GM18873 (cell line): ENCODE measurements around the gene CAPRIN1.

Experiments used
- ATAC-seq: cut with Tn5 transposase; IDR thresholded peaks from one replicate; pipeline ENCODE4 v1.9.1; 2021; ENCODE audit warnings: mild to moderate bottlenecking, moderate library complexity, moderate number of reproducible peaks; ENCODE audit not compliant: unreplicated experiment, low FRiP score

The CAPRIN1 gene, protein sequence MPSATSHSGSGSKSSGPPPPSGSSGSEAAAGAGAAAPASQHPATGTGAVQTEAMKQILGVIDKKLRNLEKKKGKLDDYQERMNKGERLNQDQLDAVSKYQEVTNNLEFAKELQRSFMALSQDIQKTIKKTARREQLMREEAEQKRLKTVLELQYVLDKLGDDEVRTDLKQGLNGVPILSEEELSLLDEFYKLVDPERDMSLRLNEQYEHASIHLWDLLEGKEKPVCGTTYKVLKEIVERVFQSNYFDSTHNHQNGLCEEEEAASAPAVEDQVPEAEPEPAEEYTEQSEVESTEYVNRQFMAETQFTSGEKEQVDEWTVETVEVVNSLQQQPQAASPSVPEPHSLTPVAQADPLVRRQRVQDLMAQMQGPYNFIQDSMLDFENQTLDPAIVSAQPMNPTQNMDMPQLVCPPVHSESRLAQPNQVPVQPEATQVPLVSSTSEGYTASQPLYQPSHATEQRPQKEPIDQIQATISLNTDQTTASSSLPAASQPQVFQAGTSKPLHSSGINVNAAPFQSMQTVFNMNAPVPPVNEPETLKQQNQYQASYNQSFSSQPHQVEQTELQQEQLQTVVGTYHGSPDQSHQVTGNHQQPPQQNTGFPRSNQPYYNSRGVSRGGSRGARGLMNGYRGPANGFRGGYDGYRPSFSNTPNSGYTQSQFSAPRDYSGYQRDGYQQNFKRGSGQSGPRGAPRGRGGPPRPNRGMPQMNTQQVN

DNA sequence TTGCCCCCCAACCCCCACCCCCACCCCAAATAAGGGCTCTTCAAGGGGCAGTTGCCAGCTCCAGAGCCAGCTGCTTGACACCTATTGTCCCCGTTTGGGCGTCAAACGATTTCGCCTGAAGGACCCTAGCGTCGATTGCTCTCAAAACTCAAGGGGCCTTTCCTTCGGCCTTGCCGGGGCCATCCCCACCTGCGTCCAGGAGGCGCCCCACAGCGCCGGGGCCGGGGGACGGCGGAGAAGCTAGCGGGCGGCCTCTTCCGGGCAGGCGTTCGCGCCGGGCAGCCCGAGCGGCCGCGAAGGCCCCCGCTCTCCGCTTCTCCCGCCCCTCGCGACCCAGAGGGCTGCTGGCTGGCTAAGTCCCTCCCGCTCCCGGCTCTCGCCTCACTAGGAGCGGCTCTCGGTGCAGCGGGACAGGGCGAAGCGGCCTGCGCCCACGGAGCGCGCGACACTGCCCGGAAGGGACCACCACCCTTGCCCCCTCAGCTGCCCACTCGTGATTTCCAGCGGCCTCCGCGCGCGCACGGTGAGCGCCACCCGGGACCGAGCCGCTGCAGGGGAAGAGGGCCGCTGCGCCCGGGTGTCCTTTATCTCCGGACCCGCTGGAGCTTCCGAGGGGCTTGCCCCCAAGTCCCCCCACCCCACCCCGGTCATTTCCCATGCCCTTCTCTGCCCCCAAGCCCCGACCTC lies at the start of gene CAPRIN1:
Gene CAPRIN1 (plus strand): TSS at position 383 of the 687 bp plus-strand sequence. CDS start 690 bp downstream, outside the sequence.
- ATAC-seq: peak; percentile 51

DNA sequence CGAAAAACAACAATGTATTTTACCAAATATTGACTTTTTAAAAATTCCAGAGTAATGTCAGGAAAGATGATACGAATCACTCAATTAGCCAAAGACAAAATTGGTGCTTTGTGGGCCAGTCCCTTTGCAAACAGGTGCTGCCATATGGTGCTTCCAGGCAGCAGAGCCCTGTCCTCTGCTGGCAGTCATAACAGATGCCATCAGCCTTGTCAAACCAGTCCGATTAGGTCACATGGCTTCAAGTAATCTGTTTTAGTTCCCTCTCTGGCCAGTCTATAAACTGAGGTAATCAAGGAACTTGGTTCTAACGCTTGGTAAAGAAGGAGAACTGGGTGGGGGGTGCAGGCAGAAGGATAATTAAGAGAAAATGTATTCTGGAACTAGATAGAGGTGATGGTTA lies 49.1 kb upstream of the CAPRIN1 start:
- ATAC-seq: no peak

DNA sequence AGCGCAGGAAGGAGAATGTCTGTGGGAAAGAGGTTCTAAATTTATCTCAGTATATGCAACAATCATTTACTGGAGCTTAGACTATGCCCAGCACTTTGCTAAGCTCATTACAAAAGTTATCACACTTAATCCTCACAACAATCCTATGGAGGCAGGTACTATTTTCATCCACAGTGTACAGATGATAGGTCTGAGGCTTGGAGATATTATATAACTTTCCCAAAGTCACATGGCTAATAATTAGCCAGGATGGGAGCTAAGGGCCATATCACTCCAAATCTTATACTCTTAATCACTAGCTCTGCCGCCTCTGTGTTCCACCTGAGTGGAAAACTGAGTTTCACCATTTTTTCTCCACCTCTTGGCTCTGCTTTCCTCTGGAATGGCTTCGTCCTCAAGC lies 47.3 kb upstream of the CAPRIN1 start:
- no peak for ATAC-seq

DNA sequence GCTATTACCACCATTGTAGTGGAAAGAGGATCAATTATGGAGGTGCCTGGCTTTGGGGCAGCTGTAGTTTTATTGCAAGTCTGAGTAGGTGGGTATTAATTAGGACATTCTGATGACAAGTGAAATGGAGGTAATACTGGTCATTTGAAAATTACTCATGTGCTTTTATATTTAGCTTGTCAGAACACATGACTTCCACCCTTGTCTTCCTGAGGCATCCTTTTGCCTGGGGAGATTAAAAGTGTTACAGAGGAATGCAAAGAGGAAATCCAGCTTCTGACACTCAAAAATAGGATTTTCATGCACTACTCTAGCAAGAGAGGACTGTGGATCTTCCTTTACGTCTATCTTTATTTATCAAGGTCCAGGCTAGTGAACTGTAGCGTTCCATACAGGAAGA lies 44.7 kb upstream of the CAPRIN1 start:
- no peak for ATAC-seq

DNA sequence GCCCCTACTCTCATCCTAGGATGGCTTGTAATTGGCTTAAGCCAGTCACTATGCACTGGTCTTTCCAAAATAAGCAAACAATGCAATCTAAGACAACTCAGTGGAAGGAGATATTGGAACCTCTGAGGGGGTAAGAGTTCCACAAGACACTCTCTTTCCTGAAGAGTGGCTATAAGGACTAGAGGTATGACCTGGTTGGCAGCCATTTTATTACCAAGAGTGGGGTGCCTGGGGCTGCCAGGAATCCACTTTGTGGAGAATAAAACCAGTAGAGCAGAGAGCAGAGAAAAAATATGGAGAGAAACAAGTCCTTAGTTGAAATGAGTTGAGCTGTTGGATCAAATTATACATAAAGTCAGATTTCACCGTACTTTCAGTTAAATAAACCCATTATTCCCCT lies 38.8 kb upstream of the CAPRIN1 start:
- ATAC-seq: no peak

DNA sequence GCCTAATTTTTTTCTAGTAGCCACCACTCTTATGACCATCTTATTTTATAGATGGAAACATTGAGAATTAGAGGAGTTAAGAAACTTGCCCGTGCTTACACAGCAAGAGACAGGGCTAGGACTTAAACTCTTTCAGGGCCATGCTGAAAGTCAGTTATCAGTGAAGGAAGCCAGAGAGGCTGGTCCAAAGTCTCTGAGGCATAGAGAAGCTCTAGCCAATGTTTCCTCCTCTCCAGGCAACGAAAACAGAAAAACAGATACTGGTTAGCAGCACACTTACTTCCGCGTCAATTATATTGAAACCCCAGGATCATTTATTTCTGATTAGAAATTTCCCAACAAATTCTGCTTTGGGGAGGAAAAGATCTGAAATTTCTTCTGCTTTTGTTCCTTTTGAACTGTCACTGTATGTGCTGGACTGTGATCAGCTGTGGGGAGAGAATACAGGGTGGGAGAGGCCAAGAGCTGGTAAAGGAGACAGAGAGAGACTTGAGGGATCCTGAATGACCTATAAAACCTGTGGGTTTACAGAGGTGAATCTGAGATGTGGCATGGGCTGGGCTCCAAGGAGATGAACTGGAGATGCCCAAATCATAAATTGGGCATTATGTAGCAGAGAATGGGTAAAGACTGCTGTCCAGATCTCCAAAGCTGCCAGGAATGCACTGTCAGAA lies 37.5 kb upstream of the CAPRIN1 start:
- ATAC-seq: no peak

DNA sequence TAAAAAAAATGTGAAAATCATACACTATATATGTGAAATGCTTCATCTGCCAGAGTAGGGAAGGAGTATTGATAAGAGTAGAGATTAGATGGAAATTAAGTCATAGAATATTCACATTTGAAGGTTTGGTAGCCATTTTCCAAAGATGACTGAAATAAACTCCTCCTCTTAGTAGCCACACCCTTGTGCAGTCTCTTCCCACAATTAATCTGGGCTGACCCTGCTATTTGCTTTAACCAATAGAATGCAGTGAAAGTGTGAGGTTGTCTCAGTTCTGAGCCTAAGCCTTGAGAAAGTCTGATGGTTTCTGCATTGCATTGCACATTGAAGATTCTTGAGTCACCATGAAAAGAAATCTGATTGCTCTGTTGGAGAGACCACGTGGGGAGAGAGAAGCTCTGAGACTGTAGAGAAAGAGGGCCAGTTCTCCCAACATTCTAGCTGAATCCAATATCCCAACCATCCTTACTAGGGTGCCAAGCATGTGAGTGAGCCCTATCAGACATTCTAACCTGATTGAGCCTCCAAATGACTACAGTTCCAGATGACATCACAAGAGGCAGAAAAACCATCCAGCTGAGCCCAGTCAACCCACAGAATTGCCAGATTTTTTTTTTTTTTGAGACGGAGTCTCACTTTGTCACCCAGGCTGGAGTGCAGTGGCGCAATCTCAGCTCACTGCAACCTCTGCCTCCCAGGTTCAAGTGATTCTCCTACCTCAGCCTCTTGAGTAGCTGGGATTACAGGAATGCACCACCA lies 29.4 kb upstream of the CAPRIN1 start:
- ATAC-seq: no peak

DNA sequence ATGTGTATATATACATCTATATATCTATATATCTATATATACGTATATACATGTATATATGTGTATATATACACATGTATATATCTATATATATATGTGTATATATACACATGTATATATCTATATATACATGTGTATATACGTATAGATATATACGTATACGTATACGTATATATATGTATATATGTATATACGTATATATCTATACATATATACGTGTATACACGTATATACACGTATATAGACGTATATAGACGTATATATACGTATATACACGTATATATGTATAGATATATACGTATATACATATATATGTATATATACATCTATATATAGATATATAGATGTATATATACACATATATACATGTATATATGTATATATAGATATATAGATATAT lies 25.1 kb upstream of the CAPRIN1 start:
- ATAC-seq: no peak

DNA sequence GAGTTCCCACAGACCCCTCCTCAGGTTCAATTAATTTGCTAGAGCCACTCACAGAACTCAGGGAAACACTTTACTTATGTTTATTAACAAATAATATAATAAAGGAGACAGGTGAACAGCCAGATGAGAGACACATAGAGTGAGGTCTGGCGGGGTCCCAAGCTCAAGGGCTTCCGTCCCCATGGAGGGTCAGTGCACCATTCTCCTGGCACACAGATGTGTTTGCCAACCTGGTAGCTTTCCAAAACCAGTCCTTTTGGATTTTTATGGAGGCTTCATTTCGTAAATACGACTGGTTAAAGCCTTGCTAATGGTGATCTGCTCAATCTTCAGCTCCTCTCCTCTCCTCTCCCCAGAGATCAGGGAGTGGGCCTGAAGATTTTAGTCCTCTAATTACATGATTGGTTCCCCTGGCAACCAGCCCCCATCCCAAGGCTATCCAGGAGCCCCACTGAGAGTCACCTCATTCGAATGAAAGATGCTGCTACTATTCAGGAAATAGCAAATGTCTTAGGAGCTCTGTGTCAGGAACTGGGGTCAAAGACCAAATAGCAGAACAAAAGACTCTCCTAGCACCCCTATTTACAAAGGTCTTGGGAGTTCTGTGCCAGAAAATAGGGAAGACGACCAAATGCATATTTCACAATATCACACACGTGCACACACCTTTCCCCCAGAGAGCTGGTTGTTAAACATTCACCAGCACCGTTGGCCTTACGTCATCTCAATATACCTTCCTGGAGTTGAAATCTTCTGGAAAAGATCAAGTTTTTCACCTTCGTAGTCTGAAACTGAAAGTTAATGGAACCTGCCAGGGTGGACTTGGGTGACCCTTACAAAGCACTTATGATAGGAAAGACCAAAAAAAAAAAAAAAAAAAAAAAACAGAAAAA lies 23.8 kb upstream of the CAPRIN1 start:
- no peak for ATAC-seq

DNA sequence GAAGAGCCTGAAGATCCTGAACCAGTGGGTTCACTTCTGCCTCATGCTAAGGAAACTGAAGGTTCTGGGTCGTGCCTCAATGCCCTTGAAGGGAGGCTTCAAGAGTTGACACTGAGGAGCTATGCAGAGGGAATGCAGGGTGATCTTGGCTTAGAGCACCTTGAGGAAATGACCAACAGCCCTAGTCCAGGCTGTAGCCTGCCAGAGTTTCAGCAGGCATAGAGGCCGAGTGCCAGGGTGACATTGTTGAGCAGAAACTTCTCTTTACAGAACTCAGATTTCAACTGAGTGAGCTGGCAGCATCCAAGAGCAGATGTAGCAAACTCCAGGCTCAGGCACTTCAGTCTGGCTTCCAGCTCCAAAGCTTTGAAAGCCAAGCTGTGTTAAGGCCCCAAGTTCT lies 23.1 kb upstream of the CAPRIN1 start:
- ATAC-seq: no peak

DNA sequence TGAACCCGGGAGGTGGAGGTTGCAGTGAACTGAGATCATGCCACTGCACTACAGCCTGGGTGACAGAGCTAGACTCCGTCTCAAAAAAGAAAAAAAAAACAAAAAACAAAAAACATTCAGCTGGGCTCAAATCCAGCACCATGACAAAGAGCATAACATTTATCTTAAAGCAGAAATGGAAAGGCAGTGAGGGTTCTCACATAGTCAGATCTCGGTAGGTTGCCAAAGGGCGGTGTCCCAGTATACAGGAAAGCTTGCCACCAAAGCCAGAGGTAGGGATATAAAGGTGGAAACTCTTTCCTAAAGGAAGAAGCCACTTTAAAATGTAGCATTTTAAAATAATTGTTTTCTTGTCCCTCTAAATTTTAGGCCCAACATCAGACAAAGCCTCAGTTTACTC lies 22.4 kb upstream of the CAPRIN1 start:
- no peak for ATAC-seq

DNA sequence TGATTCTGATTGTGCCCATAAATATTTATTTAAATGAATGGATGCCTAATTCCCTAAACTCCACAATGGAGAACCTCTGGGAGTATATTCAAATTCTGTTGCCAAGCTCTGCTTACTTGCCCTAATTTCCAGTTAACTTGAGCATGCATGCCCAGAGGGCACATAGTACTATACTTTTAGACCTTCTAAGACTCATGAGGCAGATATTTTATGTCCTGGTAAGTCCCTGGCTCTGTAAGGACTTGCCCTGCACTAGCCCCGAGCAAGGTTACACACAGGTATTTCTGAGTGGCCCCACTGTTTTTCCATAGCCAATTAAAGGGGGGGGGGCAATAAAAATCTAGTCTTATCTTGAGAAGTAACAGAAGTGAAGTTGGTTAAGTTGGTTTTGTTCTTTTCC lies 21.1 kb upstream of the CAPRIN1 start:
- no peak for ATAC-seq

DNA sequence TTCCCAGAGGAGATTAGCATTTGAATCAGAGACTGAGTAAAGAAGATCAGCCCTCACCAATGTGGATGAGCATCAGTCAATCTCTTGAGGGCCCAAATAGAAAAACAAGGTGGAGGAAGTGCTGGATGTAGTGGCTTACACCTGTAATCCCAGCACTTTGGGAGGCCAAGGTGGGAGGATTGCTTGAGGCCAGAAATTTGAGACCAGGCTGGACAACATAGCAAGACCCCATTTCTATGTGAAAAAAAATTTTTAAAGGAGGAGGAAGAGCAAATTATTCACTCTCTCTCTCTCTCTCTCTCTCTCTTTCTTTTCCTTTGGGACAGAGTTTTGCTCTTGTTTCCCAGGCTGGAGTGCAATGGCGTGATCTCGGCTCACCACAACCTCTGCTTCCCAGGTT lies 18.1 kb upstream of the CAPRIN1 start:
- no peak for ATAC-seq

DNA sequence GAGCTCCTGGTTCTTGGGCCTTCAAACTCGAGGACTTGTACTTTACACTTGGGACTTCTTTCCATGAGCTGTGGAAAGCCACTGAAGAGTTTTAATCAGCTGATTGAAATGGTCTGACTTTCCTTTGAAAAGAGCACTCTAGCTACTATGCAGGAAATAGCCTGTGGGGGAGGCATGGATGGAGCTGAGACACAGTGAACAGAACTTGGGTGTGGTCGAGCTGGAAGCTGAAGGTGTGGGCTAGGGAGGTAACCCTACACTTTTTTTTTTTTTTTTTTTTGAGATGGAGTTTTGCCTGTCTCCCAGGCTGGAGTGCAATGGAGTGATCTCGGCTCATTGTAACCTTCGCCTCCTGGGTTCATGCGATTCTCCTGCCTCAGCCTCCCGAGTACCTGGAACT lies 17.5 kb upstream of the CAPRIN1 start:
- ATAC-seq: no peak

DNA sequence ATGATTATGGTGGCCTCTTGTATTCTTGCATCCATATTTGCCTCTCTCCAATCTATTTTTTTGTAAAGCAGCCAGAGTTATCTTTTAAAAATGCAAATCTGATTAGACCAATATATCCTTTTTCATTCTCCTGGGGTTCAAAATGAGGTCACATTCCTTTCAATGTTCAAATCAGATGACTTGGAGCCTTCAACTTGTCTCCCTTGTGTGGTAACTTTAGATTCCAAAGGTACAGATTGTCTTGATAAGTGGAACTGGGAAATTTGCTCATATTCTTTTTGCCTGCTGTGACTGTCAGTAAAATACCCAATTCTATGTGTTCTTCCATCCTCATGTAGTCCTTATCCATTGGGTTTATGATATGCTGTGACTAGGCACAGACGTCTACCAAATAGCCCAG lies 15.1 kb upstream of the CAPRIN1 start:
- no peak for ATAC-seq

DNA sequence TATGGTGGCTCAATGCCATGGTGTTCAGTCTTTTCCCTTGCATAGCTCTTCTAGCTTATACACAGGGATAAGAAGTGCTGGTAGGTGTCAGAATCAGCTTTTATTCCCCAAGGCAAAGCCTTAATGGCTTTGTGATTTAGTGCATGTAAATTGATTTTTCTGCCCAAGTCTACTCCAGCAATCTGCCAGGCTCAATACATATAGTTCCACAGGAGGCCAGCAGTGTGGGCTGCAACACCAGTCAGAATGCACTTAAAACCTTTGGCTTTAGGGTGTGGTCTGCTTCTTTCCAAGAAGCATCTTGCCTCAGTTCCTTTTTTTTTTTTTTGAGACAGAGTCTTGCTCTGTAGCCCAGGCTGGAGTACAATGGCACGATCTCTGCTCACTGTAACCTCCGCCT lies 14.5 kb upstream of the CAPRIN1 start:
- no peak for ATAC-seq

DNA sequence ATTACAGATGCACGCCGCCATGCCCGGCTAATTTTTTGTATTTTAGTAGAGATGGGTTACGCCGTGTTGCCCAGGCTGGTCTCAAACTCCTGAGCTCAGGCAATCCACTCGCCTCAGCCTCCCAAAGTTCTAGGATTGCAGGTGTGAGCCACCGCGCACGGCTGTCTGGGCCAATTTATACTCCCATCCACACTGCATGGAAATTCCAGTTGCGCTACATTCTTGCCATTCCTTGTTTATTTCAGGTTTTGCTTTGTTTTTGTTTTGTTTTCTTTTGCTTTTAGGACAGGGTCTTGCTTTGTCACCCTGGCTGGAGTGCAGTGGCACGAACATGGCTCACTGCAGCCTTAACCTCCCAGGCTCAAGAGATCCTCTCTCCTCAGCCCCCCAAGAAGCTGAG lies 11.0 kb upstream of the CAPRIN1 start:
- ATAC-seq: no peak

DNA sequence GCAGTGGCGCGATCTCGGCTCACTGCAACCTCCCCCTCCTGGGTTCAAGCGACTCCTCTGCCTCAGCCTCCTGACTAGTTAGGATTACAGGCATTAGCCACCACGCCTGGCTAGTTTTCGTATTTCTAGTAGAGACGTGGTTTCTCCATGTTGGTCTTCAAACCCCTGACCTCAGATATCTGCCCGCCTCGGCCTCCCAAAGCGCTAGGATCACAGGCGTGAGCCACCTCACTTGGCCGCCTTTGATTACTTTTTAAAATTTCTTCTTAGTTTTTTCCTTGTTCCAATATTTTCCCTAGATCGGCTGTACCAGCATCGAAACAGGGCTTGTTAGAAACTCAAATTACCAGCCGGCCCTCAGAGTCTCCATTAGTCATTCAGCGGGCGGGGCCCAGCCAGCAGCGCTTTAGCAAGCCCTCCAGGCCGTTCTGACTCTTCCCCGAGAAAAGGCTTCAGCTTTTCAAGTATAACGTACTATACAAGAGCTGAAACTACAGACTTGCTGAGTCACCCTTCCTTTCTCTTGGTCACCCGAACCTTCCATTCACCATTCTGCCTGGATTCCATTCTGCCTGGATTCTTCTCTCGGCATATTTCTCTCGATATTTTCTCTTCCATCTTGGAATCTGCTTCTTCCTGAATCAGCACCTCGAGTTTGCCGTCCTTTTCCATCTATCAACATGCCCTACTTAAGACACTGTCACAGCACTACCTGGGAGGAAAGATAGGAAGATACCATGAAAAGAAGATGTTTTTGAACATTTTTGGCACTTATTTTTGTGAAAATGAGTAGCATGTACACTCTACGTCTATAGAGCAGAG lies 6.7 kb upstream of the CAPRIN1 start:
- no peak for ATAC-seq
